Diencephalon (tissue), 1 donor: ENCODE measurements around the gene TAF1B. TPM values are rescaled to one million over a fixed set of nuclear protein-coding genes. Genes with fewer than 3 reads are reported as not detected.

Experiments used
- total RNA-seq: library from RNA; depleted of rRNA; stranded (reverse); fragments of >200 nt; gene quantifications from one replicate; pipeline ENCODE4 v1.2.3, GENCODE V29; 2014

TAF1B gene
- total RNA-seq: 45.2 TPM

GRCh38 chr2:9843229-9844035 is at the start of gene TAF1B:
TSS of gene TAF1B (plus strand) at chr2:9843474. CDS start at chr2:9843542, 68 bp downstream.

GRCh38 chr2:9951522-9952285 is 108.4 kb downstream of the TAF1B start, which contains the start of gene GRHL1:
TSS of gene GRHL1 (plus strand) at chr2:9951693. CDS start at chr2:9951834, 141 bp downstream.

Other genes with a start within 250 kb of the TAF1B start
- 830 TPM for gene YWHAQ, start 212.5 kb upstream of the TAF1B start, total RNA-seq
- gene GRHL1, start 108.2 kb downstream of the TAF1B start, total RNA-seq: 10.6 TPM
- gene KLF11, start 200.1 kb downstream of the TAF1B start, total RNA-seq: 11.1 TPM
- 1.2 TPM for gene CYS1, start 236.9 kb downstream of the TAF1B start, total RNA-seq